ENCODE measurements around the gene HSBP1L1.

Gene HSBP1L1

DNA sequence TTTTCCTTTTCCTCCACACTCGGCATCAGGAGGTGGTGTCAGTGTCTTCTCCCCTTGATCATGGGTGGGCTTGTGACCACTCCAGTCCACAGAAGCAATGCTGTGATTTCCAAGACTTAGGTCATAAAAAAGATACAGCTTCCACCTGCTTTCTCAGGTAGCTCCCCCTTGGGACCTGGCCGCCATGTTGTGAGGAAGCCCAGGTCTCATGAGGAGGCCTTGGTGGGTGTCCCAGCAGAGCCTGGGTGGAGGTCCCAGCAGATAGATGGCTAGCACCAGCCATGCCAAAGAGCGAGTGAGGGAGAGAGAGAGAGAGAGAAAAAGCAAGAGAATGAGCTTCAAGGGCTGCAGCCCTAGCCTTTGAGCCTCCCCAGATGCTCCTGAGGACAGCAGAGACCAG, 28.9 kb upstream of the HSBP1L1 start:
- Histone ChIP-seq H2AFZ (ENCODE audit: low read depth, low read length) (no peak overlapping the region), H3K23ac (ENCODE audit: low read length in 2 of 2) (no peak overlapping the region), H4K91ac (ENCODE audit: low read length) (no peak overlapping the region), H3K14ac (ENCODE audit: low read length in 2 of 2) (no peak overlapping the region), H3K4me1 (ENCODE audit: control insufficient read depth, insufficient read depth, low read depth, low read length) (no peaks in the 10 kb centered on the region), H2BK12ac (ENCODE audit: low read length in 2 of 2) (no peak overlapping the region), H2BK120ac (ENCODE audit: low read depth, low read length) (no peak overlapping the region), H3K18ac (ENCODE audit: low read depth in 1 of 2, low read length in 2 of 2) (no peak overlapping the region), H2BK15ac (ENCODE audit: low read depth, poor library complexity, severe bottlenecking) (no peak overlapping the region), H4K8ac (ENCODE audit: low read length) (no peak overlapping the region), H2BK5ac (ENCODE audit: low read depth, low read length, poor library complexity, severe bottlenecking) (no peak overlapping the region), H3K9ac (ENCODE audit: low read length) (no peak overlapping the region), H3K79me1 (replicated peaks; ENCODE audit: low read length, poor library complexity, severe bottlenecking) (peaks cover 43% of the 10 kb centered on the region), H3K4me2 (ENCODE audit: low read length, poor library complexity, severe bottlenecking) (no peak overlapping the region), H3K27ac (ENCODE audit: low read length, poor library complexity, severe bottlenecking) (no peak overlapping the region), H3K9me3 (ENCODE audit: control insufficient read depth, low read length) (peaks cover 44% of the 10 kb centered on the region), H3K4ac (ENCODE audit: low read depth in 1 of 2, low read length in 2 of 2) (no peak overlapping the region), H3K27me3 (ENCODE audit: control insufficient read depth in 1 of 2, insufficient read depth in 1 of 2, low read length in 2 of 2) (no peaks in the 10 kb centered on the region), H3K4me3 (ENCODE audit: insufficient read depth in 1 of 2, low read depth in 1 of 2, low read length in 2 of 2) (no peak overlapping the region), H3K36me3 (ENCODE audit: control insufficient read depth in 1 of 2, insufficient read depth in 2 of 2, low read depth in 1 of 2, low read length in 2 of 2) (peaks cover 44 to 58% of the 10 kb centered on the region in 2 experiments), H2AK5ac (ENCODE audit: low read length, severe bottlenecking) (no peak overlapping the region)
- DNase-seq = no peak
- 100% methylated on average over 3 of the region's 3 CpGs for WGBS

DNA sequence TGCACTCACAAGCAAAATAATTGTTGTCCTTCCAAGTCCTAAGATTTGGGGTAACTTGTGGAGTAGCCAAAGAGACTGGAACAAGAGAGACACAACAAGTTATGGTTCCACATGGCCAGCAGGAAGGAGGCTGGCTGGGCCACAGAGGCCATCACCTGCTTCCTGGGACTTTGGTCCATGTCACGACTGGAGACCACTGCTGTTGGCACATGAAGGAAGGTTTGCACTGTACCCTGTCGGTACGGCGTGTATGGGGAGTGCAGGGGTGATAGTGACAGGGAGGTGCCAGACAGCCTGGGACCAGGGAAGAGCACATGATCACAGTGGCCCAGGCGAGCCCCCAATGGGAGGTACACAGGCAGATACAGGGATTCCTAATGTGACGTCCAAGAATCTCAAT, 28.5 kb upstream of the HSBP1L1 start:
- no peak overlapping the region for H2AFZ ChIP-seq (ENCODE audit: low read depth, low read length)
- peak overlapping the region; percentile 11 for H4K91ac ChIP-seq (ENCODE audit: low read length)
- H3K9me3 ChIP-seq (ENCODE audit: control insufficient read depth, low read length) = peaks cover 40% of the 10 kb centered on the region
- no peak overlapping the region for H2BK15ac ChIP-seq (ENCODE audit: low read depth, poor library complexity, severe bottlenecking)
- H2BK12ac ChIP-seq (ENCODE audit: low read length in 2 of 2) = no peak overlapping the region
- no peak overlapping the region for H2AK5ac ChIP-seq (ENCODE audit: low read length, severe bottlenecking)
- DNase-seq = no peak
- H2BK120ac ChIP-seq (ENCODE audit: low read depth, low read length) = no peak overlapping the region
- no peak overlapping the region for H3K4me2 ChIP-seq (ENCODE audit: low read length, poor library complexity, severe bottlenecking)
- WGBS = 90% methylated on average over 5 of the region's 6 CpGs
- H2BK5ac ChIP-seq (ENCODE audit: low read depth, low read length, poor library complexity, severe bottlenecking) = no peak overlapping the region
- H3K27ac ChIP-seq (ENCODE audit: low read length, poor library complexity, severe bottlenecking) = no peak overlapping the region
- no peak overlapping the region for H3K23ac ChIP-seq (ENCODE audit: low read length in 2 of 2)
- no peaks in the 10 kb centered on the region for H3K4me1 ChIP-seq (ENCODE audit: control insufficient read depth, insufficient read depth, low read depth, low read length)
- H3K36me3 ChIP-seq (ENCODE audit: control insufficient read depth in 1 of 2, insufficient read depth in 2 of 2, low read depth in 1 of 2, low read length in 2 of 2) = peaks cover 48 to 62% of the 10 kb centered on the region in 2 experiments
- H3K4ac ChIP-seq (ENCODE audit: low read depth in 1 of 2, low read length in 2 of 2) = no peak overlapping the region
- no peak overlapping the region for H3K14ac ChIP-seq (ENCODE audit: low read length in 2 of 2)
- H3K79me1 ChIP-seq (replicated peaks; ENCODE audit: low read length, poor library complexity, severe bottlenecking) = peaks cover 45% of the 10 kb centered on the region
- H3K9ac ChIP-seq (ENCODE audit: low read length) = no peak overlapping the region
- H3K18ac ChIP-seq (ENCODE audit: low read depth in 1 of 2, low read length in 2 of 2) = no peak overlapping the region
- H4K8ac ChIP-seq (ENCODE audit: low read length) = no peak overlapping the region
- H3K4me3 ChIP-seq (ENCODE audit: insufficient read depth in 1 of 2, low read depth in 1 of 2, low read length in 2 of 2) = no peak overlapping the region
- no peaks in the 10 kb centered on the region for H3K27me3 ChIP-seq (ENCODE audit: control insufficient read depth in 1 of 2, insufficient read depth in 1 of 2, low read length in 2 of 2)

DNA sequence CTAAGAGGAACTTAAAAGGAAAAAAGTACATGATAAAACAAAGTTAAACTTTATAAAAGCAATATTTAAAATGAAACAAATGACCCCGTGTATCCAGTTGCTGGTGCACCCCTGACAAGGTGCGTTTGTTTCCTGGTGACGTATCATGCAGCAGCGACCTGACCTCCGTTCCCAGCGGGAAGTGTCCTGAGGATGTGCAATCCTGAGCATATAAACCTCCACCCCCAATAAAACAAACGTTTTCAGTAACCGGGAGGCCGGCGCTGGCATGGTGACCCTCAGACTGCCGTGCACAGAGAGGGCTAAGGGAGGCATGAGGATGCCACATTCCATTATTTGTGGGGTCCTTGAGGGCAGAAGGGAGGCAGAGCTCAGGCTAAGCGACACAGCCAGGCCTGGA, 27.8 kb upstream of the HSBP1L1 start:
- no peak overlapping the region for H2BK12ac ChIP-seq (ENCODE audit: low read length in 2 of 2)
- H3K4me1 ChIP-seq (ENCODE audit: control insufficient read depth, insufficient read depth, low read depth, low read length) = no peaks in the 10 kb centered on the region
- H3K27ac ChIP-seq (ENCODE audit: low read length, poor library complexity, severe bottlenecking) = no peak overlapping the region
- H2BK15ac ChIP-seq (ENCODE audit: low read depth, poor library complexity, severe bottlenecking) = no peak overlapping the region
- H2BK120ac ChIP-seq (ENCODE audit: low read depth, low read length) = no peak overlapping the region
- no peak overlapping the region for H3K18ac ChIP-seq (ENCODE audit: low read depth in 1 of 2, low read length in 2 of 2)
- no peak overlapping the region for H2AFZ ChIP-seq (ENCODE audit: low read depth, low read length)
- no peak overlapping the region for H3K23ac ChIP-seq (ENCODE audit: low read length in 2 of 2)
- H4K8ac ChIP-seq (ENCODE audit: low read length) = no peak overlapping the region
- no peaks in the 10 kb centered on the region for H3K27me3 ChIP-seq (ENCODE audit: control insufficient read depth in 1 of 2, insufficient read depth in 1 of 2, low read length in 2 of 2)
- peaks cover 33% of the 10 kb centered on the region for H3K9me3 ChIP-seq (ENCODE audit: control insufficient read depth, low read length)
- peaks cover 56 to 62% of the 10 kb centered on the region in 2 experiments for H3K36me3 ChIP-seq (ENCODE audit: control insufficient read depth in 1 of 2, insufficient read depth in 2 of 2, low read depth in 1 of 2, low read length in 2 of 2)
- no peak overlapping the region for H3K4ac ChIP-seq (ENCODE audit: low read depth in 1 of 2, low read length in 2 of 2)
- no peak for DNase-seq
- no peak overlapping the region for H2AK5ac ChIP-seq (ENCODE audit: low read length, severe bottlenecking)
- H4K91ac ChIP-seq (ENCODE audit: low read length) = no peak overlapping the region
- 99% methylated on average over 11 of the region's 12 CpGs for WGBS
- H3K4me2 ChIP-seq (ENCODE audit: low read length, poor library complexity, severe bottlenecking) = no peak overlapping the region
- no peak overlapping the region for H3K4me3 ChIP-seq (ENCODE audit: insufficient read depth in 1 of 2, low read depth in 1 of 2, low read length in 2 of 2)
- H3K9ac ChIP-seq (ENCODE audit: low read length) = no peak overlapping the region
- peaks cover 47% of the 10 kb centered on the region for H3K79me1 ChIP-seq (replicated peaks; ENCODE audit: low read length, poor library complexity, severe bottlenecking)
- no peak overlapping the region for H3K14ac ChIP-seq (ENCODE audit: low read length in 2 of 2)
- H2BK5ac ChIP-seq (ENCODE audit: low read depth, low read length, poor library complexity, severe bottlenecking) = no peak overlapping the region

DNA sequence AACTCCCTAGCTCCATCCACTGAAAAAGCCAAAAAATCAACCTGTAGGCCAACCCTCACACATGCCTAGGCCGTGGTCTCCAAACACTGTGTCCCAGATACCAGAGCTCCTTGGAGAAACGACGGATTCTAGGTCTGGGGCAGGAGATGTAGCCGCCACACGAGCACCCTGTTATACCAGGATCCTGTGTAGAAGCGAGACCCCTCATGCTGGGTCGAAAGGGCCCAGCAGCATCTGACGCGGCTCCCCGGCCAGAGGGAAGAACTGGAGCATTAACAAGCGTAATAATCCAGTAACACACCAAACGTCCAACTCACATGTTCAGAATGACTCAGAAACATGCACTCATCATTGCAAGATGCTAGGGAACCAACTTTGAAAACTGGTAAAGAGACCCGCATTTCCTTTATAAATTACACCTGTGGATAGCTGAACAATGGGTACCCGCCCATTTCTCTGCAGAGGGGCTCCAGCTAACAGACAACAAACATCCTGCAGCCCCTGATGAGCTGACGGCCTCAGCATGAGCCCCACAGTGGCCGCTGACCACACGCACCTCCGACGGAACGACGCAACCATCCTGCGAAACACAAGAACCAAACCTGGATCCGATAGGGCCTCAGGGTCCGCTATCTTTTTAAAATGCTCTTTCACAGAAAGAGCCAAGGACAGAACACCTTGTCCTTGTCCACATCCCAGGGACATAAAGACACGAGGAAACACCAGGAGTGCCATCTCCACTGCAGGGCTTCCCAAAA, 27.2 kb upstream of the HSBP1L1 start:
- Histone ChIP-seq H3K4me1 (ENCODE audit: control insufficient read depth, insufficient read depth, low read depth, low read length) (no peaks in the 10 kb centered on the region), H3K4ac (ENCODE audit: low read depth in 1 of 2, low read length in 2 of 2) (no peak overlapping the region), H3K36me3 (ENCODE audit: control insufficient read depth in 1 of 2, insufficient read depth in 2 of 2, low read depth in 1 of 2, low read length in 2 of 2) (peaks cover 62 to 68% of the 10 kb centered on the region in 2 experiments), H3K9me3 (ENCODE audit: control insufficient read depth, low read length) (peaks cover 27% of the 10 kb centered on the region), H3K4me2 (ENCODE audit: low read length, poor library complexity, severe bottlenecking) (no peak overlapping the region), H3K14ac (ENCODE audit: low read length in 2 of 2) (no peak overlapping the region), H2AFZ (ENCODE audit: low read depth, low read length) (no peak overlapping the region), H3K27me3 (ENCODE audit: control insufficient read depth in 1 of 2, insufficient read depth in 1 of 2, low read length in 2 of 2) (no peaks in the 10 kb centered on the region), H2BK12ac (ENCODE audit: low read length in 2 of 2) (no peak overlapping the region), H4K8ac (ENCODE audit: low read length) (no peak overlapping the region), H3K4me3 (ENCODE audit: insufficient read depth in 1 of 2, low read depth in 1 of 2, low read length in 2 of 2) (no peak overlapping the region), H3K79me1 (replicated peaks; ENCODE audit: low read length, poor library complexity, severe bottlenecking) (peaks cover 49% of the 10 kb centered on the region), H3K27ac (ENCODE audit: low read length, poor library complexity, severe bottlenecking) (no peak overlapping the region), H2BK5ac (ENCODE audit: low read depth, low read length, poor library complexity, severe bottlenecking) (no peak overlapping the region), H2AK5ac (ENCODE audit: low read length, severe bottlenecking) (no peak overlapping the region), H2BK15ac (ENCODE audit: low read depth, poor library complexity, severe bottlenecking) (no peak overlapping the region), H3K23ac (ENCODE audit: low read length in 2 of 2) (no peak overlapping the region), H3K18ac (ENCODE audit: low read depth in 1 of 2, low read length in 2 of 2) (no peak overlapping the region), H3K9ac (ENCODE audit: low read length) (no peak overlapping the region), H4K91ac (ENCODE audit: low read length) (no peak overlapping the region), H2BK120ac (ENCODE audit: low read depth, low read length) (no peak overlapping the region)
- no peak for DNase-seq
- 94% methylated on average over 25 of the region's 25 CpGs for whole genome bisulfite sequencing
